OCI-LY1 (cell line): ENCODE measurements around the gene AQP1.

ENCODE experiments used
- H2AFZ ChIP-seq: fragments of 200-600 bp; sonication (generic), shearing (Covaris generic); 2 replicates; pipeline ENCODE4 v1.6.0; 2014; ENCODE audit warnings: antibody characterized with exemption, mild to moderate bottlenecking, low read length
- H3F3A ChIP-seq: fragments of 200-600 bp; sonication (generic), shearing (Covaris generic); 2 replicates; pipeline ENCODE4 v1.6.0; 2014; ENCODE audit warnings: mild to moderate bottlenecking, antibody characterized with exemption, low read length, moderate library complexity; ENCODE audit not compliant: insufficient read depth
- H3K27ac ChIP-seq: fragments of 200-600 bp; sonication (generic); 2 replicates; pipeline ENCODE4 v1.5.1; 2014; ENCODE audit warnings: low read length, mixed run types, mild to moderate bottlenecking, low read depth; ENCODE audit not compliant: poor library complexity, severe bottlenecking
- H3K27me3 ChIP-seq: fragments of 200-600 bp; sonication (generic); 2 replicates; pipeline ENCODE4 v1.6.0; 2014; ENCODE audit warnings: antibody characterized with exemption, mild to moderate bottlenecking, low read length, moderate library complexity; ENCODE audit not compliant: insufficient read depth
- H3K36me3 ChIP-seq: fragments of 200-600 bp; sonication (generic); 2 replicates; pipeline ENCODE4 v1.6.1; 2014; ENCODE audit warnings: mild to moderate bottlenecking, antibody characterized with exemption, low read length, moderate library complexity, mixed read lengths; ENCODE audit not compliant: insufficient read depth
- H3K4me1 ChIP-seq: fragments of 200-600 bp; sonication (generic); 2 replicates; pipeline ENCODE4 v1.5.1; 2014; ENCODE audit warnings: mild to moderate bottlenecking, low read length, moderate library complexity; ENCODE audit not compliant: insufficient read depth, severe bottlenecking
- H3K4me2 ChIP-seq: fragments of 200-600 bp; sonication (generic), shearing (Covaris generic); 2 replicates; pipeline ENCODE4 v1.6.1; 2014; ENCODE audit warnings: low read length
- H3K4me3 ChIP-seq: fragments of 200-600 bp; sonication (generic); 2 replicates; pipeline ENCODE4 v1.5.1; 2014; ENCODE audit warnings: low read length, low read depth, mild to moderate bottlenecking, mixed read lengths; ENCODE audit not compliant: poor library complexity, severe bottlenecking
- H3K79me2 ChIP-seq: fragments of 200-600 bp; shearing (Covaris generic); 2 replicates; pipeline ENCODE4 v1.6.1; 2016; ENCODE audit warnings: mixed run types, low read length, mixed read lengths; ENCODE audit not compliant: insufficient read depth
- H3K9ac ChIP-seq: fragments of 200-600 bp; sonication (generic), shearing (Covaris generic); 2 replicates; pipeline ENCODE4 v1.6.1; 2014; ENCODE audit warnings: mild to moderate bottlenecking, low read length, mixed read lengths
- H3K9me2 ChIP-seq: fragments of 200-600 bp; sonication (generic), shearing (Covaris generic); 2 replicates; pipeline ENCODE4 v1.6.1; 2014; ENCODE audit warnings: low read depth, mild to moderate bottlenecking, low read length, mixed read lengths
- H3K9me3 ChIP-seq: fragments of 200-600 bp; shearing (Covaris generic); 2 replicates; pipeline ENCODE4 v1.6.1; 2014; ENCODE audit warnings: low read length, mixed read lengths
- H4K20me1 ChIP-seq: fragments of 200-600 bp; sonication (generic), shearing (Covaris generic); 2 replicates; pipeline ENCODE4 v1.6.0; 2016; ENCODE audit warnings: mild to moderate bottlenecking, low read length; ENCODE audit not compliant: insufficient read depth
- CTCF ChIP-seq: fragments of 200-600 bp; sonication (generic), shearing (Covaris generic); IDR thresholded peaks from 2 replicates; pipeline ENCODE4 v1.5.1; 2017; ENCODE audit warnings: mild to moderate bottlenecking, antibody characterized with exemption, low read length, moderate library complexity, mixed read lengths
- EZH2 ChIP-seq: fragments of 200-600 bp; sonication (generic), shearing (Covaris generic); IDR thresholded peaks from 2 replicates; pipeline ENCODE4 v1.8.0; 2017; ENCODE audit warnings: borderline replicate concordance, mixed run types, mild to moderate bottlenecking, antibody characterized with exemption, low read length, moderate library complexity, mixed read lengths

Gene AQP1

GRCh38 chr7:30864101-30864500 is 47.6 kb upstream of the AQP1 start:
- Histone ChIP-seq H3K9me3 (no peaks in the 10 kb centered on the region), H3K36me3 (no peaks in the 10 kb centered on the region), H3F3A (no peaks in the 10 kb centered on the region), H3K4me3 (no peak overlapping the region), H3K9me2 (no peaks in the 10 kb centered on the region), H3K79me2 (no peaks in the 10 kb centered on the region), H2AFZ (no peak overlapping the region), H3K4me1 (no peaks in the 10 kb centered on the region), H4K20me1 (no peaks in the 10 kb centered on the region), H3K9ac (no peak overlapping the region), H3K4me2 (no peak overlapping the region), H3K27me3 (peaks cover 6% of the 10 kb centered on the region), H3K27ac (no peak overlapping the region)
- TF ChIP-seq EZH2 (no peak), CTCF (no peak)

GRCh38 chr7:30865076-30865475 is 46.6 kb upstream of the AQP1 start:
- no peak overlapping the region for H3K9ac ChIP-seq
- no peaks in the 10 kb centered on the region for H3K9me3 ChIP-seq
- no peaks in the 10 kb centered on the region for H3K4me1 ChIP-seq
- no peak for TF ChIP-seq EZH2
- no peak for TF ChIP-seq CTCF
- no peaks in the 10 kb centered on the region for H4K20me1 ChIP-seq
- no peaks in the 10 kb centered on the region for H3K9me2 ChIP-seq
- no peaks in the 10 kb centered on the region for H3K36me3 ChIP-seq
- H3K4me2 ChIP-seq = no peak overlapping the region
- no peak overlapping the region for H3K27ac ChIP-seq
- no peaks in the 10 kb centered on the region for H3K79me2 ChIP-seq
- no peaks in the 10 kb centered on the region for H3F3A ChIP-seq
- H3K4me3 ChIP-seq = no peak overlapping the region
- peaks cover 3% of the 10 kb centered on the region; the same call in 1 of the 2 replicates for H3K27me3 ChIP-seq
- H2AFZ ChIP-seq = no peak overlapping the region

- Histone ChIP-seq H3K27me3 (peaks cover 3% of the 10 kb centered on the region; the same call in 1 of the 2 replicates), H3K4me3 (no peak overlapping the region), H3K9ac (no peak overlapping the region), H3F3A (no peaks in the 10 kb centered on the region), H3K27ac (no peak overlapping the region), H3K9me2 (no peaks in the 10 kb centered on the region), H4K20me1 (no peaks in the 10 kb centered on the region), H3K9me3 (no peaks in the 10 kb centered on the region), H2AFZ (no peak overlapping the region), H3K36me3 (no peaks in the 10 kb centered on the region), H3K4me1 (no peaks in the 10 kb centered on the region), H3K79me2 (no peaks in the 10 kb centered on the region), H3K4me2 (no peak overlapping the region)
- TF ChIP-seq CTCF (no peak), EZH2 (no peak)
Measured at GRCh38 chr7:30865821-30866220, 45.8 kb upstream of the AQP1 start.
